ENCODE measurements around the gene KLRF1. TPM values are rescaled to one million over a fixed set of nuclear protein-coding genes. Genes with fewer than 3 reads are reported as not detected.

The KLRF1 gene
- total RNA-seq, 1 experiment from 2014 or later: not detected

GRCh38 chr12:9881988-9882387 lies 54.7 kb downstream of the KLRF1 start:
- WGBS (ENCODE audit: extremely low coverage, insufficient read length, low lambda C conversion rate): no CpG with 5 or more reads among the region's 5 CpGs

More at GRCh38 chr12:9881988-9882387, 54.7 kb downstream of the KLRF1 start:
- TF ChIP-seq, protein P1, sequence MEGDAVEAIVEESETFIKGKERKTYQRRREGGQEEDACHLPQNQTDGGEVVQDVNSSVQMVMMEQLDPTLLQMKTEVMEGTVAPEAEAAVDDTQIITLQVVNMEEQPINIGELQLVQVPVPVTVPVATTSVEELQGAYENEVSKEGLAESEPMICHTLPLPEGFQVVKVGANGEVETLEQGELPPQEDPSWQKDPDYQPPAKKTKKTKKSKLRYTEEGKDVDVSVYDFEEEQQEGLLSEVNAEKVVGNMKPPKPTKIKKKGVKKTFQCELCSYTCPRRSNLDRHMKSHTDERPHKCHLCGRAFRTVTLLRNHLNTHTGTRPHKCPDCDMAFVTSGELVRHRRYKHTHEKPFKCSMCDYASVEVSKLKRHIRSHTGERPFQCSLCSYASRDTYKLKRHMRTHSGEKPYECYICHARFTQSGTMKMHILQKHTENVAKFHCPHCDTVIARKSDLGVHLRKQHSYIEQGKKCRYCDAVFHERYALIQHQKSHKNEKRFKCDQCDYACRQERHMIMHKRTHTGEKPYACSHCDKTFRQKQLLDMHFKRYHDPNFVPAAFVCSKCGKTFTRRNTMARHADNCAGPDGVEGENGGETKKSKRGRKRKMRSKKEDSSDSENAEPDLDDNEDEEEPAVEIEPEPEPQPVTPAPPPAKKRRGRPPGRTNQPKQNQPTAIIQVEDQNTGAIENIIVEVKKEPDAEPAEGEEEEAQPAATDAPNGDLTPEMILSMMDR (conservative IDR thresholded peaks at IDR 0.05): no peak
- no peaks in the 10 kb centered on the region for H3K9me3 ChIP-seq (ENCODE audit: control insufficient read depth, low read depth, low read length)
- no peak for DNase-seq
- peaks cover 12 to 15% of the 10 kb centered on the region in 2 experiments for H3K4me1 Mint-ChIP-seq
- H2BK12ac ChIP-seq (ENCODE audit: insufficient read length, low read depth, low read length): no peak overlapping the region
- no peaks in the 10 kb centered on the region for H3K27me3 ChIP-seq (ENCODE audit: insufficient read depth, low read length)
- H2BK15ac ChIP-seq (ENCODE audit: low read depth, low read length): no peak overlapping the region
- no peaks in the 10 kb centered on the region for H3K79me2 ChIP-seq (ENCODE audit: insufficient read depth, low read length)
- H3K4me1 ChIP-seq (ENCODE audit: insufficient read depth, low read length): no peaks in the 10 kb centered on the region
- no peak overlapping the region for H3K4me3 Mint-ChIP-seq
- H3K27ac Mint-ChIP-seq: no peak overlapping the region
- no peak overlapping the region for H2BK120ac ChIP-seq (ENCODE audit: low read depth, low read length, poor library complexity, severe bottlenecking)
- H3K14ac ChIP-seq (ENCODE audit: insufficient read depth, low read length): no peak overlapping the region
- no peak overlapping the region for H3T11ph ChIP-seq (ENCODE audit: low read length)
- H4K8ac ChIP-seq (replicated peaks; ENCODE audit: insufficient read length, low read depth, low read length): no peak overlapping the region
- H3K27me3 Mint-ChIP-seq (ENCODE audit: low read depth): no peaks in the 10 kb centered on the region
- no peak overlapping the region for H3K23ac ChIP-seq (ENCODE audit: insufficient read length, low read depth, low read length)
- no peak overlapping the region for H3K27ac ChIP-seq (ENCODE audit: insufficient read length, low read depth, low read length)
- H3K9ac ChIP-seq (ENCODE audit: extremely low read depth, insufficient read length, low read length): no peak overlapping the region
- H4K91ac ChIP-seq (ENCODE audit: insufficient read length, low read depth, low read length): no peak overlapping the region
- no peaks in the 10 kb centered on the region for H3K23me2 ChIP-seq (ENCODE audit: insufficient read length, low read depth, low read length, poor library complexity, severe bottlenecking)
- H2AFZ ChIP-seq (ENCODE audit: low read length): no peak overlapping the region
- no peak overlapping the region for H3K4ac ChIP-seq (ENCODE audit: low read depth, low read length)
- no peak overlapping the region for H2BK5ac ChIP-seq (ENCODE audit: insufficient read length, low read length)
- H4K5ac ChIP-seq (ENCODE audit: insufficient read length, low read depth, low read length): no peak overlapping the region
- no peaks in the 10 kb centered on the region for H3K36me3 Mint-ChIP-seq (ENCODE audit: insufficient read depth in 1 of 3, low read depth in 3 of 3)
- no peaks in the 10 kb centered on the region; a peak in 1 of 5 replicates for H3K9me3 Mint-ChIP-seq
- no peaks in the 10 kb centered on the region for H3K79me1 ChIP-seq (ENCODE audit: insufficient read depth, low read depth, low read length, poor library complexity, severe bottlenecking)
- no peaks in the 10 kb centered on the region for H4K20me1 ChIP-seq (ENCODE audit: control insufficient read depth, insufficient read depth, insufficient read length)
- H3K4me2 ChIP-seq (ENCODE audit: insufficient read depth, insufficient read length, low read length): no peak overlapping the region
- H2AK5ac ChIP-seq (ENCODE audit: insufficient read length, low read length): no peak overlapping the region
- no peak overlapping the region for H3K18ac ChIP-seq (ENCODE audit: insufficient read length, low read depth, low read length)
- no peak overlapping the region for H2BK20ac ChIP-seq (ENCODE audit: low read depth, low read length, poor library complexity, severe bottlenecking)
- H3K56ac ChIP-seq (ENCODE audit: insufficient read length, low read depth, low read length): no peak overlapping the region
